Retina (tissue), 1 donor: ENCODE results near the gene NDUFC1.
"Not testable (repeated sequence)": the region's sequence is repeated elsewhere in the genome, so short reads cannot be mapped to it uniquely, and the experiment has no call there.

Experiments
- DNase-seq: peaks from one replicate; pipeline ENCODE4 v3.0.0-alpha.2; 2016

Gene NDUFC1

DNA sequence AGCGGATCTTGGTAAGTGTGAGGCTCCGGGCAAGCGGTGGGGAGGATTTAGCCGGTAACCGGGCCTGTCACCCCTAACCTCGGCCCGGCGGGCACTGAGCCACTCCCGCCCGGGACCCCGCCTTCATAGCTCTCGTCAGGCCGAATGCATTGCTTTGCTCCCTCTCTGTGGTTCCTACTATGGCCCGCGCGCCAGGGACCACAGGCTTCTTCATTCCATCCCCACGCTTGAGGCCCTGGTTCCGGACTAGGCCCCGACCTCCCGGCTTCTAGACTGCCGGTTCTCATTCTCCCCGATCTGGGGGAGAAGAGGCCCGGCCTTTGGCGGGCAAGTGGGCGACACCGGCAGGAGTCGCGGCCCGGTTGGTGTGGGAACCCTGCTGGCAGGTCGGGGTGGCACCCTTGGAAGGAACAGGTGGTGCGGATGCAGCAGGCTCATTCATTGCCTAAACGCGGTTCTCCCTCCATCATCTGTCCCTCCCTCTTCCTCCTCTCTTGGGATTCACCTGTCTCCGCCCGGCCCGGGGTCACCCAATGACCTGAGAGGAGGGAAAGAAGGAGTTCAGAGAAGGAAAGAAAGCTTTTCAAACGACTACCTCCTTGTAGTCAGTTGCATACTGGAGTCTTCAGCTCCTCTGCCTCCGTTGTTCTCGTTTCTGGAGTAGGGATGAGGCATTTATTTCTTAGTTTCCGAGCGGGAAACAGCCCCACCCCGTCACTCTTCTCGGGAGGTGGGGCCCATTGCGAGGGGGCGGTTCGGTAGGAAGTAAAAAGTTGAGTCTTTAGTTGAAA lies at the start of gene NDUFC1:
Gene NDUFC1, minus strand, starts transcription at position 657 of the 791 bp plus-strand sequence. CDS start 6,679 bp downstream, outside the sequence.
- DNase-seq: no peak

DNA sequence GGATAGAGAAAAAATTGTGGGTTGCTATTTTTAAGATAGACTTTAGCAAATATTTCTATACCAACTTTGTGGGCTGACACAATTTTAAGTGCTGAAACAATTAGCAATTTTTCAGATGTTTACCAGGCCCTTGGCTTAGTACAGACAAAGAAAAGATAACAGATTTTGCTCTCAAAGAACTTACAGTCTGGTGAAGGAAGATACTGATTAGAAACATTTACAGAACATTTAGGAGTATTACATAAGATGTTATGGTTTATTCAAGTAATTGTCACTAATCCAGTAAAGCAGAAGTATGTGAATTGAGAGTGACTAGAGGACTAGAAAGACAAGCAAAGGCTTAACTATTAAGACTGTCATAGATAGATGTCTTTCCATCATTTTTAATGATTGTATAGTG lies 35.3 kb upstream of the NDUFC1 start:
- DNase-seq: no peak

DNA sequence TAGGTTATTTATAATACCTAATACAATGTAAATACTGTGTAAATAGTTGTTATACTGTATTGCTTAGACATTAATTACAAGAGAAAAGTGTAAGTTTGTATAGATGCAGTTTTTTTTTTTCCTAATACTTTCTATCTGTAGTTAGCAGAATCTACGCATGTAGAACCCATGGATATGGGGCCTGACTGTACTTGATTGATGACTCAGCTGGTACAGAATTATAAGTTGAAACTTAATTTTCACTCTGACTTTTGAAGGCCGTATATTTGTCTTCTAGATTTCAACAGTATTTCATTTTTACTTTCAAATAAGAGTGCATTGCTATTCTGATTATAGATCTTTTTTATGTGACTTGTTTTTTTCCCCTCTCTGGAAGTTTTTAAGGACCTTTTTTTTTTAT lies 30.8 kb upstream of the NDUFC1 start:
- no peak for DNase-seq

DNA sequence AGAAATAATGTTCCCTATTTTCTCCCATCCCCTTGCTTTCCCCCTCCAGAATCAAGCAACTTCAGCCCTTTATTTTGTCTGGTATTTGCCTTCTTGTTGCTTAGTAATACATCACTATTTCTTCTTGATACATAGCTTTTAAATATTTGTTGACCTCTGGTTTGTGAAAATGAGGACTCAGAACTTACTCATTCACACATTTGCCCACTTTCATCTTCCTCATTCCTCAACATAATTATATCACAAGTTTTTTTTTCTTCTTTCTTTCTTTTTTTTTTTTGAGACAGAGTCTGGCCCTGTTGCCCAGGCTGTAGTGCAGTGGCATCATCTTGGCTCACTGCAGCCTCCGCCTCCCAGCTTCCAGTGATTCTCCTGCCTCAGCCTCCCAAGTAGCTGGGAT lies 28.9 kb upstream of the NDUFC1 start:
- no peak for DNase-seq

DNA sequence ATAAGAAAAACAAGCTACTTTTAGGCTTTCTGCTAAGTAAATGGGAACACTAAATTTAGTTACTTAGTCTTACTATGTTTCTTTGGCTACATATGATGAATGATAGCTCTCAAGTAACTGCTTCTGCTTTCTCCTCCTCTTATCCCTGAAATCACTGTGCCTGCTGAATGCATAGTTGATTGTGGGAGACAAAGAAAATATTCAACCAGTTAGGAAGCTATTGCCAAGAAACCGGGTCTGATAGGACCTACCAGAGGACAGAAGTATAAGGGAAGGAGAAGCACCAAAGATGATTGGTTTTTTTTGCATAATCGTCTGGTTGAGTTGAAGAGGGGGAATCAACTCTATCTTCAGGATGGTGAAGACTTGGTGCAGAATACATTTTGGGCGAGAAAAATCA lies 28.0 kb upstream of the NDUFC1 start:
- DNase-seq: no peak

DNA sequence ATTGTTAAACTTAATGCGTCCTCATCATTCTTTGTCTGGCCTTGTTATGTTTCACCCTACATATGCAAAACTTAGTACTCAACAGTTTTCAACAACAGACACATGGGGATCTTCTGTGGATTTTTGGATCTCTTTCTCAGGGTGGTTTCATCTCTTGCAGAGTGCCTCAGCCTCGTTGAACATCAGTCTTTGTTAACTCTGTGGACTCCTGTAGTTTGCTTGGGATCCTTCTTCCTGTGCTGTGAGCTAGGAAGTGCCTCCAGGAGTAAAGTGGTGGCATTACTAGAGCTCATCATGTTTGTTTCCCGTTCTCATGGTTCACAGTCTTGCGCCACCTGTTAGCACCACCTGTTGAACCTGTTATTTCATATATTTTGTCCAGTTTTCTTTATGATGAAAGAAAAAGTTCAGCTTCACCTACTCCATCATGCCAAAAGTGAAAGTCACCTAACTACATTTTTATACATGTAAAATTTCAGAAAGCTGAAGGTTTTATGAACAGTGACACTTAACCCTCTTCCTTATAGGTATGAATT lies 27.5 kb upstream of the NDUFC1 start:
- no peak for DNase-seq

DNA sequence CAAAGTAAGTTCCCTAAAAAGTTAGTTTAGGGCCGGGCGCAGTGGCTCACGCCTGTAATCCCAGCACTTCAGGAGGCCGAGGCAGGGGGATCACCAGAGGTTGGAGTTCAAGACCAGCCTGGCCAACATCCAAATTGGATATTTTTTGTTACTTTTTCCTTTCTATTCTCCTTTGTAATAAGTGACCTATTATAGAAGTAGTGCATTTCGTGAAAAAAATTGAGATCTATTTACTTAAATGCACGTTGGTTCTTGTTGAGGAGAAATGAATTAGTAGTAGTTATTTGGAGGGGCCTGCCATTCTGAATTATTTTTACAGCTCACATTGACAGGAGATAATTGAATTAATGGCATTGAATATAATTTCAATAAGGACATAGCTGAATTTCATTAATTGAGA lies 22.3 kb upstream of the NDUFC1 start:
- peak; percentile 52 for DNase-seq

DNA sequence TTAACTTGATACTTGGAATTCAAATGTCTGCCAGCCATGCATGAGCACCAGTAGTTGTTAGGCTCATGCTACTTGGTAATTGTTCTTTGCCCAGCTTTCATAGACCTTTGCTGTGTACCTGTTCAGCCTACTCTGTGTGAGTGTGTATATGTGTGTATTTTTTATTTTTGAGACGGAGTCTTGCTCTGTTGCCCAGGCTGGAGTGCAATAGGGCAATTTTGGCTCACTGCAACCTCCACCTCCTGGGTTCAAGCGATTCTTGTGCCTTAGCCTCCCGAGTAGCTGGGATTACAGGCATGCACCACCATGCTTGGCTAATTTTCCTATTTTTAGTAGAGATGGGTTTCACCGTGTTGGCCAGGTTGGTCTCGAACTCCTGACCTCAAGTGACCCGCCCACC lies 20.3 kb upstream of the NDUFC1 start:
- DNase-seq: not testable (repeated sequence)

DNA sequence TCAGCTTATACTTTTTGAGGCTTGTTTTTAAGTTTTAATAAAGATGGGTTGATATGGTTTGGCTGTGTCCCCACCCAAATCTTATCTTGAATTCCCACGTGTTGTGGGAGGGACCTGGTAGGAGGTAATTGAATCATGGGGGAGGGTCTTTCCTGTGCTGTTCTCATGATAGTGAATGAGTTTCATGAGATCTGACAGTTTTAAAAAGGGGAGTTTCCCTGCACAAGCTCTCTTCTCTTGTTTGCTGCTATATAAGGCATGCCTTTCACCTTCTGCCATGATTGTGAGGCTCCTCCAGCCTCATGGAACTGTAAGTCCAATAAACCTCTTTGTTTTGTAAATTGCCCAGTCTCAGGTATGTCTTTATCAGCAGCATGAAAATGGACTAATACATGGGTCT lies 19.8 kb upstream of the NDUFC1 start:
- DNase-seq: not testable (repeated sequence)

DNA sequence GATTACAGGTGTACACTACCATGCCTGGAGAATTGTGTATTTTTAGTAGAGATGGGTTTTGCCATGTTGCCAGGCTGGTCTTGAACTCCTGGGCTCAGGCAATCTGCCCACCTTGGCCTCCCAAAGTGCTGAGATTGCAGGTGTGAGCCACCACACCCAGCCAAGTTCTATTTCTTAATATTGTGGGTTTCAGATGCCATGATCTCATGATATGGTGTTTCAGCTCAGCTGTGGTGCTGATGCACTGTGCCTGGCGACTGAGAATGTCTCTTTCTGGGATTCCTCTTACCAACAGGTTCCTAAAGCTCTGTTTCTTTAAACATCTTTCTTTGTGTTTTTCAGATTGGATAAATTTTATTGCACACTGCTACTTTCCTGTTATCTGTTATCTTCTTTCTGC lies 17.3 kb upstream of the NDUFC1 start:
- DNase-seq: no peak

DNA sequence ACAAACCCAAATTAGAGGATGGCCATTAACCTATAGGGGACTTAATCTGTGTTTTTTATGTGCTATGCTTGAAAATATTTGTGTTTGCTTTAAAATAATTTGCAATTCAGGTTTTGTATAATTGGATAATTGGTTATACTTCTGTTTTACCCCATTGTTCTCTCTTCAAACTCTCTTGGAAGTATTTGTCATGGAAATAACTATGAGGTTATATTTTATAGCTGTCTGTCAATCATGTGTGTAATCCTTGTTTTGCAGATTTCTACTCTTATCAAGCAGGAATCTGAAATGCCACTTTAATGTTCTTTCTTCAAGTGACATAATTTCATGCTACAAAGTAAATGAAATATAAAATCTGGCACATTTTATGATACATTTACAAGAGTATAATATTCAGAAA lies 15.4 kb upstream of the NDUFC1 start:
- DNase-seq: no peak

DNA sequence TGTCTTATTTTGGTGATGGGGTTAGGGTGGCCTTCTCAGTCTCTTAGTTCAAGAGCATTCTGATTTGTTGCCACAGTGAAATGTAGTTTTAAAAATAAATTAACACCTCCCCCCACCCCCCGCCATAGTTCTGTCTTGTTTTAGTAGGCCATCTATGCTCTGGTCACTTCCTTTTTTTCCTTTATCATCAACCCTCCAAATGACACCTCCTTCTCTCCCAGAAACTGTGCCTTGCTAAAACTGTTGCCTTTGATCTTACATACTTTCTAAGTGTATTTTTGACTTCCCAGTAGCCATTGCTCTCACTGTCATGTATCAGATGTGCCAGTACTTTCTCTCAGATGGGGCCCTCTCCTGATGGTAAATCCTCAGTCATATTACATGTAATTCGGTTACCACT lies 14.5 kb upstream of the NDUFC1 start:
- no peak for DNase-seq

DNA sequence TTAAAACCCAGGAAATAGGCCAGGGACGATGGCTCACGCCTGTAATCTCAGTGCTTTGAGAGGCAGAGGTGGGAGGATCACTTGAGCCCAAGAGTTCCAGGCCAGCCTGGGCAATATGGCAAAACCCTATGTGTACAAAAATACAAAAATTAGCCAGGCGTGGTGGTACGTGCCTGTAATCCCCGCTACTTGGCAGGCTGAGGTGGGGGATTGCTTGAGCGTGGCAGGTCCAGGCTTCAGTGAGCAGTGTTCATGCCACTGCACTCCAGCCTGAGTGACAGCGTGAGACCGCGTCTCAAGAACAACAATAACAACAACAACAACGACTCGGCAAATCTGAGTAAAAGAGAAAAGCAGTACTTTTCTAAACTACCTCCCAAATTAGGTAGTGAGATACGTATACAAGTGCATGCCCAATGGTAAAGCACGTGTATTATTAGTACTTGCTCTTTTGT lies 13.0 kb upstream of the NDUFC1 start:
- DNase-seq: no peak

DNA sequence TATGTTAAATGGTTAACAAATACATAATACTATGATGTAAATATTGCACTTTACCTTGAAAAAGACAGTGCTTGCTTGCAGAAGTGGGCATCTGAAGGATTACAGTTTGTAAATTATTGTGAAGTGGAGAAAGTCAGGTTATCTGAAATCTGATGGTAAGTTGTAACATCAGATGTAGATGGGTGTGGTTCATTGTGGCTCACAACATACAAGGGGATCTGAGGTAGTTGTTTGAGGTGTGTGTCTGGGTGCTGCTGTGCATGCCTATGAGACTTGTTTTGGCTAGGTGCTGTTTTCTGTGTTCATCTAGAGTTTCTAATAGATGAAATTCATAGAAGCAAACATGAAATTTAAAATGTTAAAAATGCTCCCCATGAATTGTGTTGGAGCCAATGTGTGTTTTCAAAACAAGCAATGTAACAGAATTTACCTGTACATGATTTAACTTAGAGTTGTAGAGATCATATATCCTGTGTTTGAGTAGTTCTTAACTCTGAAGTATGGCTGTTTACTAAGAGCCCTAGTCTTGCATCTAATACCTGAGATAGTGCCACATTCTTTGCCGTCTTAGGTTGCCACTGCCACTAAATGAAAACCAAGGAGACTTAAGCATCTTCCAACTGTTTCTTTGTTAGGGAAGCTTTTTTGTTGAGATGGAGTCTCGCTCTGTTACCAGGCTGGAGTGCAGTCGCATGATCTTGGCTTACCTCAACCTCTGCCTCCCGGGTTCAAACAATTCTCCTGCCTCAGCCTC lies 11.9 kb upstream of the NDUFC1 start:
- no peak for DNase-seq

DNA sequence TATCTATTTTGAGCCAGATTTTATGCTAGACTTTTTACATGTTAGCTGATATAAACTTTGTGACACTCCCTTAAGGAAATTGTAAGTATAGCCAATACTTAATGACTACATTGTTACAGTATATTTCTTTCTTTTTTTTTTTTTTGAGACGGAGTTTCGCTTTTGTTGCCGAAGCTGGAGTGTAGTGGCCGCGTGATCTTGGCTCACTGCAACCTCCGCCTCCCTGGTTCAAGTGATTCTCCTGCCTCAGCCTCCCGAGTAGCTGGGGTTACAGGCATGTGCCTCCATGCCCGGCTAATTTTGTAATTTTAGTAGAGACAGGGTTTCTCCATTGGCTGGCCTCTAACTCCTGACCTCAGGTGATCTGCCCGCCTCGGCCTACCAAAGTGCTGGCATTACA lies 11.1 kb upstream of the NDUFC1 start:
- not testable (repeated sequence) for DNase-seq

DNA sequence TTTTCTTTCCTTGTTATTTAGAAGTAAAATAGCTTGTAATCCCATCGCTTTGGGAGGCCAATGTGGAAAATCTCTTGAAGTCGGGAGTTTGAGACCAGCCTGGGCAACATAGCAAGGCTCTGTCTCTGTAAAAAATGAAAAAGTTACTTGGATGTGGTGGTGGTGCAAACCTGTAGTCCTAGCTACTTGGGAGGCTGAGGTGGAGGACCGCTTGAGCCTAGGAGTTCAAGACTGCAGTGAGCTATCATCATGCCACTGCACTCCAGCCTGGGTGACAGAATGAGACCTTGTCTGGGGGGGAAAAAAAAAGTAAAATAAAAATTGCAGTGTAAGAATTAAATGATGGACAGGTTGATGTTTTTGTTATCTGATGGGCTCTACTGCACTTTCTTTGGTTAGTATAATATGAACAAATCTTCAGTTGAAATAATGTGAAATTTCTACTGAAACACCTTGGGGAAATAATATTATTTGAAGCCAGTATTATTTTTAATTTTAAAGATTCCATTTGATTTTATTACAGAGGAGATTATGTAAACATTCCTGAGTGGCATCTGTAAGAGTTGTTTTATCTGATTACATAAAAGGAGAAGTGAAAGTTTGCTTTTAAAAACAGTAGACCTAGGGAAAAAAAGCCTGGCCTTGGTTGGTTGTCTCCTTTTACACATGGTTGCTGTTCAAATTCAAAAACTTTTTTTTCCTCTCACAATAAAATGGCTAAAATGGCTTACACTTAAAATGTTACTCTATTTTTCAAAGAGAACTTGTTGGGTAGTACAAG lies 10.5 kb upstream of the NDUFC1 start:
- DNase-seq: no peak

DNA sequence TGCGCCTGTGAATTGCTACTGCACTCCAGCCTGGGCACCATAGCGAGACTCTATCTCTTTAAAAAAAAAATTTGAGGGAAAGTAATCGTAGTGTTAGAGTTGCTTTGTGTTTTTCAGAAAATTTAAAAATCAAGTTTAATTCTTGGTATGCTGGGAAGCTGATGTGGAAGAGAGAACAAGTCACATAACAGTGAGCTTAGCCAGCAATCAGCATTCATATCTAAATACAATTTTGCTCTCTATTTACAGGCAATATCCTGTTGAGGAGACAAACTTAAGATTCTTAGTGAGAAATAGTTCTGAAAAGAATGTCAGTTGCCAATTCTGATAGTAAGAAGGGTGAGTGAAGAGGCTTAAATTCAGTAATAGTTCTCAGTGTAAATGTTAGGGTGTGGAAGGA lies 9.6 kb upstream of the NDUFC1 start:
- no peak for DNase-seq

DNA sequence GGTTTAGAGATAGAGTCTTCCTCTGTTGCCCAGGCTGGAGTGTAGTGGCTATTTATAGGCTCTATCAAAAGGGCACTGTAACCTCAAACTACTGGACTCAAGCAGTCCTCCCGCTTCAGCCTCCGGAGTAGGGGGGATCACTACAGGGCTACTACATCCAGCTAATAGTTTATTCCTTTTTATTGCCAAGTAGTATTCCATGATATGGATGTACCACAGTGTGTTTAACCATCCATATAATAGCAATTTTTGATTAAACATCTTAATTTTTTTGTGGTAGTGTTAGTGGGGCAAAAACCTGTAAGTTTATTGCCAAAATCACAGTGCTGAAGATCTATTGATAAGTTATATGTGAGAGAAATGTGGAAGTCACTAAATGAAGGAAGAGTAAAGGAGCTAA lies 2.6 kb upstream of the NDUFC1 start:
- no peak for DNase-seq

DNA sequence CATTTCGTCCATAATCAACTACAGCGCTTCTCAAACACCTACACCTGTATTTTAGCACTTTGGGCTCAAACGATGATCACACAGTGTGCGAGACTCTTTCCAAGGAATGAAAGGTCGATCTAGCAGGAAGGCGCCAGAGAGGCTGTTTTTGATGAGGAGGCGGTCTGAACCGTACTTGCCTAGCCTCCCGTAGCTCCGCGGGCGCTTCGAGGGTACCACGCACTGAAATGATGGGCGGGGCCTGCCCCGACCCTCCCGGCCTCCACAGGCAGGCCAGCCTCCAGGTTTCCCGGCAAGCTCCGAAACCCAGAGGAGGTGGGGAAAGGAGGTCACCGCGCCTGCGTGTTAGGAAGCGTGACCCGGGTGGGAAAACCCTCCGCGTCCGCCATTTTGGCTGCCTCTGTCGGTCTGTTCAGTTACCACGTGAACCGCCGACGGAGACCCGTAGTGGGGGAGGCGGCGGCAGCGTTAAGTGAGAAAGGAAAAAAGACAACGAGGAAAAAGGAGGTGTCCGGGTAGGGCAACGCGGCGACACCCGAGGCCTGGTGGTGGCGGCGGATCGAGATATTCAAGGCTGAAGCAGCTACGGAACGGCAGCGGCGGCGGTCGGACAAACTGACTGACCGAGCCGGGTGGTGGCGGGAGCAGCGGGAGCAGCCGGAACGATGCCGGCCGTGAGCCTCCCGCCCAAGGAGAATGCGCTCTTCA lies 1.0 kb downstream of the NDUFC1 start, which contains the start of gene NAA15:
Gene NAA15, plus strand, starts transcription at position 393 of the 708 bp plus-strand sequence. Its CDS starts 273 bp downstream, at position 666.
- DNase-seq: peak; percentile 98

DNA sequence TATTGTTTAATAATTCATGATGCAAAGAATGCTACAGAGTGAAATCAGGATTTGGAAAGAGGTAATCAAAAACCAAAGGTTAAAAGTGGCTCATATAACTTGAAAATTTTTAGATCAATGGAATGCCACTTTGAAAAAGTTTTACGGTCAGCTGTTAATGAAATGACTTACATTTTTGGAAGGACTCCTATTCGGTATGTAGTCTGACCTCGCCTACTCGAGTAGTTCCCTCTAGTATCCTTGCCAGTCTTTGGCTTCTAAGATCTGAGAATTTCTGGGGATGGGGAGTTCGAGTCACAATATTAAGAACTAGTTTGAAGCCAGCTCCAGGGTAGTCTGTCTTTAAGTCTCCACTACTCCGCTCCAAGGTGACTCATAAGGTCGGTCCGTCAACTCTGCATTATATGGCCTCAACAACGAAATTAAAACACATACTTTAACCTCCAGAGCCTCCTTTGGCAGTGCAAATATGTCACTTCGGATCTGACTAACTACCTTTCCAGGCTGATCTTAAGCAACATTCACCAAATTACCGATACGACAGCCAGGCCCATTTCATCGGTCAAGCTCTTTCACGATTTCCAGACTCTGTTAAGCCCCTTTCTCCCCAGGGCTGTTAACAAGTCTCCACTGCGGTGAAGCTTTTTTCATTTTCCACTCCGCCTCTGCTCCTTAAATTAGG lies 1.7 kb downstream of the NDUFC1 start:
- DNase-seq: no peak

DNA sequence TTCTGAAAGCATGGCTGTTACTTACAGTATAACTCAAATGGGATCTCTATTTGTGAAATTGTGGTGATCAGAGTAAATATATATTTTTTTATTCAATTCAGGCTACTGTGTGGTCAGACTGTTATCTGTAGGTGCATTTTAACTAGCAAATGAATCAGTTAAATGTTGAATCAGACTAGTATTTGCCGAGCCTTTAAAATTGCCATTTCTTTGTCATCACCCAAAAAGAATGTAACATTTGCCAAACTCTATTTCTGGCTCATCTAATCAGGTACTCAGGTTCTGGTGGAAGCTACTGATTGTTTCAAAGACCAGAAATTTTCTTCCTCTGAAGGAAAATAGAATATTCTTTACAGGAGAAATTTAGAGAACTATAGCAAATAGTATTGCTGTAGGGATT lies 2.7 kb downstream of the NDUFC1 start:
- DNase-seq: no peak

DNA sequence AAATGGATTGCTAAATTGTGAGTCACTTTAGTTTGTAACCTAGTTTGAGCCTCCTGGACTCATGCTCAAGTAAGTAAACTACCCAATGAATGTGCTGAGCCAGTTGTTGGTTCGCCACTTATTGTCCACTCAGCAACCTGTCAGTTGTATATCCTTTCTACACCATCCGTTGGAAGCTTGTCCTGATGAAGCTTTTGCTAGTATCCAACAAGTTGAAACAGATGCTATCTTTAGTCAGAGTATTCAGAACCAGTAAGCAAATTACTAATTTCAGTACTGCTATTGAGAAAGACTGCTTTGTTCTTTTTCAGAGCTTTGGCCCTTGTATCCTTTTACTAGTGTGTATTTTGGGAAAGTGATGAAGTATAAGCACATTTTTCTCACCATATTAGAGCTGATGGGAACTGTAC lies 5.3 kb downstream of the NDUFC1 start:
- no peak for DNase-seq
